ENCODE data around the gene THUMPD1.

- TF ChIP-seq CTCF (IDR thresholded peaks at IDR 0.05) (no peak), POLR2A (IDR thresholded peaks at IDR 0.05) (no peak)
These were observed 24.7 kb upstream of the THUMPD1 start for GRCh38 chr16:20766294-20766693.

All from adrenal gland (tissue), 5 donors.